Smooth muscle cell (in vitro differentiated cells): ENCODE results near the gene ASPM. TPM values are rescaled to one million over a fixed set of nuclear protein-coding genes. Genes with fewer than 3 reads are reported as not detected.

ENCODE experiments used
- DNase-seq: peaks from one replicate; lab custom pipeline; 2025; ENCODE audit not compliant: unreplicated experiment; lab: John Stamatoyannopoulos, UW
- H2AFZ ChIP-seq: fragments of 200-600 bp; sonication (generic); 2 replicates; pipeline ENCODE4 v1.6.0; 2016; ENCODE audit warnings: antibody characterized with exemption, low read depth, mild to moderate bottlenecking
- H3F3A ChIP-seq: fragments of 200-600 bp; sonication (generic); 2 replicates; pipeline ENCODE4 v1.6.0; 2017; ENCODE audit warnings: antibody characterized with exemption, low read depth
- H3K27ac ChIP-seq: fragments of 200-600 bp; sonication (generic); 2 replicates; pipeline ENCODE4 v1.5.1; 2016; ENCODE audit warnings: low read depth, mild to moderate bottlenecking
- H3K27me3 ChIP-seq: fragments of 200-600 bp; sonication (generic); 2 replicates; pipeline ENCODE4 v1.6.1; 2016; ENCODE audit warnings: low read depth, mild to moderate bottlenecking
- H3K36me3 ChIP-seq: fragments of 200-600 bp; sonication (generic); 2 replicates; pipeline ENCODE4 v1.5.1; 2016; ENCODE audit warnings: low read depth
- H3K4me1 ChIP-seq: fragments of 200-600 bp; sonication (generic); 2 replicates; pipeline ENCODE4 v1.5.1; 2016; ENCODE audit warnings: low read depth
- H3K4me2 ChIP-seq: fragments of 200-600 bp; sonication (generic); 2 replicates; pipeline ENCODE4 v1.6.0; 2016; ENCODE audit warnings: mild to moderate bottlenecking
- H3K4me3 ChIP-seq: fragments of 200-600 bp; sonication (generic); 2 replicates; pipeline ENCODE4 v1.5.1; 2016; ENCODE audit warnings: mild to moderate bottlenecking
- H3K79me2 ChIP-seq: fragments of 200-600 bp; sonication (generic); 2 replicates; pipeline ENCODE4 v1.6.0; 2016; ENCODE audit warnings: low read depth, mild to moderate bottlenecking
- H3K9ac ChIP-seq: fragments of 200-600 bp; sonication (generic); 2 replicates; pipeline ENCODE4 v1.6.0; 2016; ENCODE audit warnings: low read depth
- H3K9me3 ChIP-seq: fragments of 200-600 bp; sonication (generic); replicated peaks from 2 replicates; pipeline ENCODE4 v1.5.1; 2016; ENCODE audit warnings: low read depth
- H4K20me1 ChIP-seq: fragments of 200-600 bp; sonication (generic); 2 replicates; pipeline ENCODE4 v1.6.0; 2016; ENCODE audit warnings: low read depth
- WGBS: methylation state at CpG from one replicate; pipeline ENCODE4 v1.1.7; 2016; ENCODE audit warnings: low lambda C conversion rate; 5-methylcytosine and 5-hydroxymethylcytosine counted together
- polyA plus RNA-seq: library from polyadenylated mRNA; unstranded; fragments of >200 nt; fragmentation: Nextera tagmentation; extraction: Ambion mirVana; gene quantifications from 2 replicates; pipeline ENCODE4 v1.2.1, GENCODE V29; 2016
- total RNA-seq: library from RNA; depleted of rRNA; stranded (reverse); fragments of >200 nt; gene quantifications from 2 replicates; pipeline ENCODE4 v1.2.3, GENCODE V29; 2014
- TF ChIP-seq, protein P1 (sequence below): fragments of 200-600 bp; sonication (generic); IDR thresholded peaks from 2 replicates; pipeline ENCODE4 v1.5.1; 2017; ENCODE audit warnings: borderline replicate concordance, mild to moderate bottlenecking, antibody characterized with exemption; ENCODE audit not compliant: insufficient read depth, poor library complexity, severe bottlenecking

ASPM gene
- total and polyA plus RNA-seq, 2 experiments from 2014 or later, result 1.7 to 8.8 TPM

DNA sequence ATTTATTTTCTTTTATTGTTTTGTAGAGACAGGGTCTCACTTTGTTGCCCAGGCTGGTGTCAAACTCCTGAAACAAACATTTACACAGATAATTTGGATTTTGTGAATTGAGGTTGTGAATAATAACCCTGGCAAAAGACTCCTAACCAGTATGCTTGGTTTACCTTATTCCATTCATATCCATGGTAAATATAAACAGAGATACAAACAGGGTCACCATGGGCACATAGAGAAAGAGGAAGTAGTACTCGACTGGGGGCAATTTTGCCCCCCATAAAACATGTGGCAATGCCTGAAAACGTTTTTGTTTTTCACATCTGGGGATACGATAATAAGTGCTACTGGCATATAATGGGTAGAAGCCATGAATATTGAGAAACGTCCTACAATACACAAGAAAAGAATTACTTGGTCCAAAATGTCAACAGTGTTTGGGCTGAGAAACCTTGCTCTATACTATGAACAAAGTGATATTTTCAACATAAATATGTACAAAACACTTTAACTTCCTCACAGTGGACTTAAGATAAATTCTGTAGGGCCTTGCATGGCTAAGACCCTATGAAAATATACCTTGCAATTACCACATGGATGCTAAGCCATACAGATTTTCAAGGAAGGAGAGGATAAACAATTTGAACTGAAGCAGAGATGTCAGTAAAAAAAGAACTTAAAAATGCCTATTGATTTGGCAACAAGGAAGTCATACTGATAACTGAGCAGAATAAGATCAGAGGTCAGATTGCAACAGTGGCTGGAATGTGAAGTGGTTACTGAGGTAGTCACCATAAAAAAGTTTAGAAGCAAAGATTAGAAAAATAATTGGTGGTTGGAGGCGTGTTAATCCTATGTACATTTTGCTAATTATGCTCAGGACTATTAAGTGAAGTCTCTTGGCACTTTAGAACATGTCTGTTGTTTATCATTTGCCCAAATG lies 27.4 kb upstream of the ASPM start:
- no peaks in the 10 kb centered on the region for H3K4me1 ChIP-seq
- no peaks in the 10 kb centered on the region for H4K20me1 ChIP-seq
- no peaks in the 10 kb centered on the region for H3K27me3 ChIP-seq
- no peak overlapping the region for H2AFZ ChIP-seq
- no peak overlapping the region for H3K27ac ChIP-seq
- H3K4me2 ChIP-seq, result no peak overlapping the region
- no peak for DNase-seq
- no peaks in the 10 kb centered on the region for H3K9me3 ChIP-seq
- H3K36me3 ChIP-seq, result peaks cover 13% of the 10 kb centered on the region
- no peak overlapping the region for H3K9ac ChIP-seq
- no peak overlapping the region for H3K4me3 ChIP-seq
- TF ChIP-seq, protein P1, sequence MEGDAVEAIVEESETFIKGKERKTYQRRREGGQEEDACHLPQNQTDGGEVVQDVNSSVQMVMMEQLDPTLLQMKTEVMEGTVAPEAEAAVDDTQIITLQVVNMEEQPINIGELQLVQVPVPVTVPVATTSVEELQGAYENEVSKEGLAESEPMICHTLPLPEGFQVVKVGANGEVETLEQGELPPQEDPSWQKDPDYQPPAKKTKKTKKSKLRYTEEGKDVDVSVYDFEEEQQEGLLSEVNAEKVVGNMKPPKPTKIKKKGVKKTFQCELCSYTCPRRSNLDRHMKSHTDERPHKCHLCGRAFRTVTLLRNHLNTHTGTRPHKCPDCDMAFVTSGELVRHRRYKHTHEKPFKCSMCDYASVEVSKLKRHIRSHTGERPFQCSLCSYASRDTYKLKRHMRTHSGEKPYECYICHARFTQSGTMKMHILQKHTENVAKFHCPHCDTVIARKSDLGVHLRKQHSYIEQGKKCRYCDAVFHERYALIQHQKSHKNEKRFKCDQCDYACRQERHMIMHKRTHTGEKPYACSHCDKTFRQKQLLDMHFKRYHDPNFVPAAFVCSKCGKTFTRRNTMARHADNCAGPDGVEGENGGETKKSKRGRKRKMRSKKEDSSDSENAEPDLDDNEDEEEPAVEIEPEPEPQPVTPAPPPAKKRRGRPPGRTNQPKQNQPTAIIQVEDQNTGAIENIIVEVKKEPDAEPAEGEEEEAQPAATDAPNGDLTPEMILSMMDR, result no peak
- H3F3A ChIP-seq, result no peaks in the 10 kb centered on the region
- 86% methylated on average over 5 of the region's 5 CpGs for WGBS
- no peaks in the 10 kb centered on the region for H3K79me2 ChIP-seq

DNA sequence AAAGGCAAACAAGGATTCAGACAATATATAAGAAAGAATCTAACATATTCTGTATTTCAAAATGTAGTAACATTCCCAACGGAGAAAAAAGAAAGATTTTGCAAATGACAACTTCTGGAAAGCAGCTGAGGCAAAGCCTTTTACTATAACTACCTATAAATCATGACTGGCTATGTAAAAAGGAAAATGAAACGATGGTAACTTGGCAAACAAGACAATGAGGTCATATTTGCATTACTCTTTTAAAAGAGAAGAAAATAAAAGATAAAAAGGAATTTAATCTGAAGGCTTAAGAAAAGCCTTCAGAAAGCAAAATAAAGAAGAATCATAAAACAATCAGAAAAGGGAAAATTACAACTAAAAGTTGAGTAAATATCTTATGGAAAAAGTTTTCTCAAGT lies 25.1 kb upstream of the ASPM start:
- H3K4me3 ChIP-seq, result no peak overlapping the region
- H3K36me3 ChIP-seq, result peaks cover 13% of the 10 kb centered on the region
- no peak overlapping the region for H3K4me2 ChIP-seq
- DNase-seq, result no peak
- no peaks in the 10 kb centered on the region for H4K20me1 ChIP-seq
- no peaks in the 10 kb centered on the region for H3K4me1 ChIP-seq
- no peaks in the 10 kb centered on the region for H3K79me2 ChIP-seq
- H3K27ac ChIP-seq, result no peak overlapping the region
- WGBS, result 90% methylated on average over 2 of the region's 2 CpGs
- TF ChIP-seq, protein P1, result no peak
- H3K9me3 ChIP-seq, result no peaks in the 10 kb centered on the region
- H3K9ac ChIP-seq, result no peak overlapping the region
- H3F3A ChIP-seq, result no peaks in the 10 kb centered on the region
- H3K27me3 ChIP-seq, result no peaks in the 10 kb centered on the region
- H2AFZ ChIP-seq, result no peak overlapping the region

DNA sequence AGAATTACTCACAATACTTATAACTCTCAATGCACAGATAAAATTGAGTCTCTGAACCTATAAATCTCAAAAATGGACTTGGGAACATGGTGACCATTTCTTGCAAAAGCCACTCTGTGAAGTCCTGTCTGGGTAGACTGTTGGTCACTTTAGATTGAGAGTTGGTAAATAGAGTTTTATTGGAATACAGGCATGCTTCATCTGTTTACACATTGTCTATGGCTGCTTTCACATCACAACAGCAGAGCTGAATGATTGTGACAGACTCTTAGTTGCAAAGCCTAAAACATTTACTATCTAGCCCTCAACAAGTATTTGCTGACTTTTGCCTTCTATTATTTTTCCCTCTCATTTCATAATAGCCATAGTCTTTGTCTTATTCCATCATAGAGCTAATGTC lies 24.1 kb upstream of the ASPM start:
- TF ChIP-seq, protein P1, result no peak
- Histone ChIP-seq H3K4me3 (no peak overlapping the region), H3K4me2 (no peak overlapping the region), H3K36me3 (peaks cover 6% of the 10 kb centered on the region), H3K79me2 (no peaks in the 10 kb centered on the region), H3K9ac (no peak overlapping the region), H3K4me1 (no peaks in the 10 kb centered on the region), H3K27me3 (no peaks in the 10 kb centered on the region), H2AFZ (no peak overlapping the region), H3K27ac (no peak overlapping the region), H3K9me3 (no peaks in the 10 kb centered on the region), H4K20me1 (no peaks in the 10 kb centered on the region), H3F3A (no peaks in the 10 kb centered on the region)
- DNase-seq, result no peak

DNA sequence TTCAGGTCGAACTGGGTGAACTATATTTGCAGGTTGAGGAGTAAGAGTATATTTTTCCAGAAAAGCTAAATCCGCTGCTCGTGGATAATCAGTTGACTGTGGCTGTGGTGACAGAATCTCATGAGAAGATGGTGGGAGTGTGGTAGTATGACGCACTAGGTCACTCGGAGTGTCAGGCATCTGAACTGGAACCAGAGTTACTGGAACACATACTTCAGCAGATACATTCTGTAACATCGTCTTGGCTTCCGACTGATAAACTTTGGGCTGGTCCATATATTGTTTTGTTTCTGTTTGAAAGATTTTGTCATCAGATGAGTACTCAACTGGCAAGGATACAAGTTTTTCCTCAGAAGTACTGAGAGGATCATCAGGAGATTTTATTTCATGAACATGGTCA lies 13.0 kb upstream of the ASPM start:
- 97% methylated on average over 7 of the region's 7 CpGs for WGBS
- TF ChIP-seq, protein P1, result no peak
- no peaks in the 10 kb centered on the region for H3K4me1 ChIP-seq
- no peaks in the 10 kb centered on the region for H3K9me3 ChIP-seq
- no peak overlapping the region for H3K4me3 ChIP-seq
- H3K27ac ChIP-seq, result no peak overlapping the region
- H3F3A ChIP-seq, result no peaks in the 10 kb centered on the region
- H4K20me1 ChIP-seq, result no peaks in the 10 kb centered on the region
- no peak overlapping the region for H2AFZ ChIP-seq
- H3K9ac ChIP-seq, result no peak overlapping the region
- H3K36me3 ChIP-seq, result peaks cover 8% of the 10 kb centered on the region
- H3K79me2 ChIP-seq, result no peaks in the 10 kb centered on the region
- H3K4me2 ChIP-seq, result no peak overlapping the region
- DNase-seq, result no peak
- H3K27me3 ChIP-seq, result no peaks in the 10 kb centered on the region
